OCI-LY7 (cell line): ENCODE results near the gene OR10S1. TPM values are rescaled to one million over a fixed set of nuclear protein-coding genes. Genes with fewer than 3 reads are reported as not detected.

Source experiments
- BruUV-seq: library from RNA; stranded (reverse); fragments of 400-500 nt; replicated peaks from 2 replicates; lab custom pipeline; 2021; lab: Mats Ljungman, UMichigan
- CTCF ChIA-PET: fragments of 300-600 bp; sonication (Branson Sonifier 250); formaldehyde crosslinking; loops from one replicate; lab custom pipeline; 2022; ENCODE audit warnings: antibody characterized with exemption; ENCODE audit not compliant: unreplicated experiment; lab: Charles Lee
- POLR2A ChIA-PET: fragments of 300-600 bp; sonication (Branson Sonifier 250); formaldehyde crosslinking; loops from one replicate; lab custom pipeline; 2022; ENCODE audit warnings: antibody characterized with exemption; lab: Charles Lee
- DNase-seq: peaks from one replicate; pipeline ENCODE4 v3.0.0-alpha.2; 2015; ENCODE audit warnings: low spot score
- H2AFZ ChIP-seq: fragments of 200-600 bp; sonication (generic), shearing (Covaris generic); 2 replicates; pipeline ENCODE4 v1.6.1; 2014; ENCODE audit warnings: mild to moderate bottlenecking, antibody characterized with exemption, low read length, moderate library complexity
- H3K27ac ChIP-seq: fragments of 200-600 bp; sonication (generic); 2 replicates; pipeline ENCODE4 v1.5.1; 2014; ENCODE audit warnings: mixed run types, low read depth, mild to moderate bottlenecking, moderate library complexity, low read length, inconsistent platforms; ENCODE audit not compliant: poor library complexity, severe bottlenecking
- H3K36me3 ChIP-seq: fragments of 200-600 bp; sonication (generic); 2 replicates; pipeline ENCODE4 v1.6.1; 2014; ENCODE audit warnings: mild to moderate bottlenecking, antibody characterized with exemption, low read length, moderate library complexity, mixed read lengths; ENCODE audit not compliant: insufficient read depth
- H3K4me1 ChIP-seq: fragments of 200-600 bp; sonication (generic); 2 replicates; pipeline ENCODE4 v1.5.1; 2014; ENCODE audit warnings: mild to moderate bottlenecking, low read length; ENCODE audit not compliant: insufficient read depth, poor library complexity, severe bottlenecking
- H3K4me2 ChIP-seq: fragments of 200-600 bp; sonication (generic); 2 replicates; pipeline ENCODE4 v1.6.1; 2014; ENCODE audit warnings: mild to moderate bottlenecking, low read length
- H3K4me3 ChIP-seq: fragments of 200-600 bp; sonication (generic); 2 replicates; pipeline ENCODE4 v1.5.1; 2014; ENCODE audit warnings: mild to moderate bottlenecking, low read depth, low read length; ENCODE audit not compliant: poor library complexity, severe bottlenecking
- H3K79me2 ChIP-seq: fragments of 200-600 bp; sonication (generic); 2 replicates; pipeline ENCODE4 v1.6.1; 2016; ENCODE audit warnings: low read depth, mild to moderate bottlenecking, low read length, moderate library complexity, mixed read lengths; ENCODE audit not compliant: insufficient read depth
- H3K9me2 ChIP-seq: fragments of 200-600 bp; sonication (generic); 2 replicates; pipeline ENCODE4 v1.6.1; 2016; ENCODE audit warnings: mild to moderate bottlenecking, low read length, mixed read lengths; ENCODE audit not compliant: insufficient read depth
- H3K9me3 ChIP-seq: fragments of 200-600 bp; sonication (generic); 2 replicates; pipeline ENCODE4 v1.6.1; 2014; ENCODE audit warnings: mild to moderate bottlenecking, mixed run types, low read length, mixed read lengths
- H4K20me1 ChIP-seq: fragments of 200-600 bp; sonication (generic); 2 replicates; pipeline ENCODE4 v1.6.1; 2014; ENCODE audit warnings: mild to moderate bottlenecking, antibody characterized with exemption, low read length, moderate library complexity, mixed read lengths; ENCODE audit not compliant: insufficient read depth
- CTCF ChIP-seq: fragments of 200-600 bp; sonication (generic); conservative IDR thresholded peaks from 2 replicates; pipeline ENCODE4 v1.5.1; 2014; ENCODE audit warnings: mild to moderate bottlenecking, antibody characterized with exemption, low read length, moderate library complexity, mixed read lengths
- EZH2phosphoT487 ChIP-seq: fragments of 200-600 bp; sonication (generic); IDR thresholded peaks from 2 replicates; pipeline ENCODE4 v1.6.1; 2018; ENCODE audit warnings: low read depth, borderline replicate concordance, mild to moderate bottlenecking, mixed run types, antibody characterized with exemption, low read length, moderate library complexity, mixed read lengths
- intact Hi-C: fragments of 100-400 bp; cut with micrococcal nuclease; formaldehyde crosslinking; loops from one replicate; pipeline ENCODE4 v1.10.0; 2022; ENCODE audit not compliant: unreplicated experiment
- total RNA-seq, 2 experiments: library from RNA; depleted of rRNA in 1 of 2; stranded (reverse); fragments of >200 nt in 1 of 2; shearing (Covaris generic) in 1 of 2; gene quantifications; 2 replicates each; pipeline ENCODE4 v1.2.3, GENCODE V29; 2014 to 2022

Gene OR10S1
- total RNA-seq, 2 experiments from 2014 or later = not detected

GRCh38 chr11:123976770-123977560, 616 bp downstream of the OR10S1 start:
- Histone ChIP-seq H3K36me3 (no peaks in the 10 kb centered on the region), H3K79me2 (no peaks in the 10 kb centered on the region), H3K9me3 (no peaks in the 10 kb centered on the region), H3K4me1 (no peaks in the 10 kb centered on the region), H3K4me2 (no peak overlapping the region), H3K9me2 (no peaks in the 10 kb centered on the region), H4K20me1 (no peaks in the 10 kb centered on the region), H2AFZ (no peak overlapping the region), H3K27ac (no peak overlapping the region), H3K4me3 (no peak overlapping the region)
- TF ChIP-seq EZH2phosphoT487 (no peak), CTCF (no peak)
- ChIA-PET POLR2A (no interaction called here), CTCF (no interaction called here)
- BruUV-seq = no TSS peak
- no peak for DNase-seq
- intact Hi-C loops = no loop called here

GRCh38 chr11:123973816-123974215, 3.8 kb downstream of the OR10S1 start:
- Histone ChIP-seq H3K9me3 (no peaks in the 10 kb centered on the region), H3K4me3 (no peak overlapping the region), H2AFZ (no peak overlapping the region), H3K4me2 (no peak overlapping the region), H4K20me1 (no peaks in the 10 kb centered on the region), H3K36me3 (no peaks in the 10 kb centered on the region), H3K27ac (no peak overlapping the region), H3K4me1 (no peaks in the 10 kb centered on the region), H3K79me2 (no peaks in the 10 kb centered on the region), H3K9me2 (no peaks in the 10 kb centered on the region)
- POLR2A ChIA-PET = interaction anchor here (0.8 kb wide), 1 partner anchor 24 kb away, joined by 3 read pairs; no protein-coding TSS in a partner anchor
- no peak for DNase-seq
- CTCF ChIA-PET = no interaction called here
- no TSS peak for BruUV-seq
- intact Hi-C loops = no loop called here
- TF ChIP-seq EZH2phosphoT487 = no peak
- no peak for TF ChIP-seq CTCF

- no TSS peak for BruUV-seq
- H3K4me1 ChIP-seq = no peaks in the 10 kb centered on the region
- CTCF ChIA-PET = no interaction called here
Measured at GRCh38 chr11:123956752-123957151, 20.8 kb downstream of the OR10S1 start.

More at GRCh38 chr11:123956752-123957151, 20.8 kb downstream of the OR10S1 start:
- POLR2A ChIA-PET = interaction anchor here (0.6 to 0.7 kb wide), 2 partner anchors 28 to 112 kb away, joined by 3 read pairs; no protein-coding TSS in a partner anchor
- Histone ChIP-seq H3K79me2 (no peaks in the 10 kb centered on the region), H3K9me3 (no peaks in the 10 kb centered on the region), H4K20me1 (no peaks in the 10 kb centered on the region), H3K36me3 (no peaks in the 10 kb centered on the region), H3K4me2 (no peak overlapping the region), H3K9me2 (no peaks in the 10 kb centered on the region), H3K27ac (no peak overlapping the region), H2AFZ (no peak overlapping the region), H3K4me3 (no peak overlapping the region)
- DNase-seq = no peak
- TF ChIP-seq EZH2phosphoT487 = no peak
- no peak for TF ChIP-seq CTCF
- intact Hi-C loops = no loop called here
